Neuronal stem cell (in vitro differentiated cells): ENCODE results near the gene COPS4.
"Not testable (repeated sequence)": the region's sequence is repeated elsewhere in the genome, so short reads cannot be mapped to it uniquely, and the experiment has no call there.

Source experiments
- DNase-seq: peaks from one replicate; pipeline ENCODE4 v3.0.0-alpha.2; 2013; ENCODE audit warnings: low spot score
- H2AFZ ChIP-seq: one replicate; pipeline ENCODE4 v1.6.1; 2013; ENCODE audit warnings: mild to moderate bottlenecking, low read length, inconsistent platforms
- H2AK5ac ChIP-seq: 2 replicates; pipeline ENCODE4 v1.6.1; 2013; ENCODE audit warnings: low read depth, mild to moderate bottlenecking, inconsistent platforms, low read length, moderate library complexity, mixed read lengths
- H2BK120ac ChIP-seq: 2 replicates; pipeline ENCODE4 v1.6.1; 2013; ENCODE audit warnings: low read depth, mild to moderate bottlenecking, inconsistent platforms, low read length, moderate library complexity, mixed read lengths
- H2BK12ac ChIP-seq: one replicate; pipeline ENCODE4 v1.6.1; 2013; ENCODE audit warnings: low read length, inconsistent platforms
- H2BK15ac ChIP-seq: 2 replicates; pipeline ENCODE4 v1.6.1; 2013; ENCODE audit warnings: mild to moderate bottlenecking, low read length, inconsistent platforms, mixed read lengths
- H2BK5ac ChIP-seq: one replicate; pipeline ENCODE4 v1.6.1; 2013; ENCODE audit warnings: inconsistent platforms, mild to moderate bottlenecking, low read length, moderate library complexity
- H3K14ac ChIP-seq: one replicate; pipeline ENCODE4 v1.6.1; 2013; ENCODE audit warnings: low read length, inconsistent platforms
- H3K18ac ChIP-seq: 2 replicates; pipeline ENCODE4 v1.6.1; 2013; ENCODE audit warnings: low read length, inconsistent platforms
- H3K23ac ChIP-seq: 2 replicates; pipeline ENCODE4 v1.6.1; 2013; ENCODE audit warnings: low read depth, mild to moderate bottlenecking, mixed read lengths, low read length, inconsistent platforms; ENCODE audit not compliant: poor library complexity
- H3K27ac ChIP-seq: replicated peaks from 3 replicates; pipeline ENCODE4 v1.5.1; 2013; ENCODE audit warnings: low read length, inconsistent platforms
- H3K27me3 ChIP-seq, 3 experiments: 2 replicates each; pipeline ENCODE4 v1.6.1; 2013; ENCODE audit warnings: low read length in 3 of 3, mild to moderate bottlenecking in 2 of 3, inconsistent platforms in 1 of 3, low read depth in 1 of 3, mixed read lengths in 1 of 3, moderate library complexity in 1 of 3; ENCODE audit not compliant: control insufficient read depth in 3 of 3, insufficient read depth in 3 of 3
- H3K36me3 ChIP-seq, 2 donors: replicated peaks in 1 of 2; 2 replicates each; pipeline ENCODE4 v1.6.1; 2013; ENCODE audit warnings: low read length in 2 of 2; ENCODE audit not compliant: control insufficient read depth in 2 of 2, insufficient read depth in 2 of 2
- H3K4ac ChIP-seq: 2 replicates; pipeline ENCODE4 v1.6.1; 2013; ENCODE audit warnings: inconsistent platforms, mild to moderate bottlenecking, low read length, moderate library complexity
- H3K4me1 ChIP-seq, 2 donors: 1 replicate in 1 of 2; 2 replicates in 1 of 2; pipeline ENCODE4 v1.6.1; 2013; ENCODE audit warnings: low read length in 2 of 2, low read depth in 1 of 2; ENCODE audit not compliant: control insufficient read depth in 2 of 2, insufficient read depth in 1 of 2
- H3K4me2 ChIP-seq: one replicate; pipeline ENCODE4 v1.6.1; 2013; ENCODE audit warnings: mild to moderate bottlenecking, low read length, inconsistent platforms; ENCODE audit not compliant: insufficient read depth, poor library complexity, severe bottlenecking
- H3K4me3 ChIP-seq, 2 donors: 2 replicates each; pipeline ENCODE4 v1.5.1; 2013; ENCODE audit warnings: low read length in 2 of 2, mild to moderate bottlenecking in 2 of 2, inconsistent platforms in 1 of 2, moderate library complexity in 1 of 2
- H3K79me1 ChIP-seq: one replicate; pipeline ENCODE4 v1.6.1; 2013; ENCODE audit warnings: low read depth, mild to moderate bottlenecking, inconsistent platforms, low read length, moderate library complexity
- H3K9ac ChIP-seq: one replicate; pipeline ENCODE4 v1.6.1; 2013; ENCODE audit warnings: mild to moderate bottlenecking, low read depth, low read length, inconsistent platforms; ENCODE audit not compliant: poor library complexity
- H3K9me3 ChIP-seq, 2 donors: replicated peaks in 1 of 2; 2 replicates each; pipeline versions ENCODE3 to v1.6.1; 2013; ENCODE audit warnings: low read length in 2 of 2, mild to moderate bottlenecking in 2 of 2, inconsistent platforms in 1 of 2, low read depth in 1 of 2, mixed read lengths in 1 of 2, moderate library complexity in 1 of 2; ENCODE audit not compliant: control insufficient read depth in 2 of 2, insufficient read depth in 1 of 2
- H4K8ac ChIP-seq: one replicate; pipeline ENCODE4 v1.6.1; 2013; ENCODE audit warnings: low read depth, mild to moderate bottlenecking, inconsistent platforms, low read length, moderate library complexity
- H4K91ac ChIP-seq: one replicate; pipeline ENCODE4 v1.6.1; 2013; ENCODE audit warnings: low read length, low read depth, mild to moderate bottlenecking, inconsistent platforms; ENCODE audit not compliant: poor library complexity
- WGBS, 2 donors: extraction: QIAGEN DNeasy Blood & Tissue Kit; methylation state at CpG; one replicate each; pipeline ENCODE4 v1.1.7; 2013; ENCODE audit warnings: missing lambda C conversion rate in 2 of 2, mixed read lengths in 1 of 2; ENCODE audit not compliant: insufficient read length in 2 of 2, insufficient replicate concordance in 1 of 2; ENCODE audit errors: extremely low coverage in 2 of 2; 5-methylcytosine and 5-hydroxymethylcytosine counted together

The COPS4 gene

DNA sequence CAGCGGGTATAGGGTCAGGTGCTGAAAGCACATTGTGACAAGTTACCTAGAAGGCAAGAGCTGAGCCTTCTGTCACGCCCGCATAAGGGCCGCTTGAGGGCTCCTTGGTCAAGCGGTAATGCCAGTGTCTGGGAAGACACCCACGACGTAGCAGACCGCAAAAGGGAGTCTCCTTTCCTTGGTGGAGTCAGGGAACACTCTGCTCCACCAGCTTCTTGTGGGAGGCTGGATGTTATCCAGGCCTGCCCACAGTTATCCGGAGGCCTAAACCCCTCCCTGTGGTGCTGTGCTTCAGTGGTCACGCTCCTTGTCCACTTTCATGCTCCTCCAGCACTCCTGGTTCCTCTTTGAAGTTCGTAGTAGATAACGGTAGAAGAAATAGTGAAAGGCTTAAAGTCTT is 50.0 kb downstream of the COPS4 start:
- not testable (repeated sequence) for H2AFZ ChIP-seq, H3K4me2 ChIP-seq, H2BK5ac ChIP-seq, H3K4ac ChIP-seq, H3K4me1 ChIP-seq, H4K8ac ChIP-seq, H3K18ac ChIP-seq, H3K23ac ChIP-seq, H4K91ac ChIP-seq, DNase-seq, H2AK5ac ChIP-seq, H3K9ac ChIP-seq, H3K4me3 ChIP-seq, H3K14ac ChIP-seq, H3K27ac ChIP-seq, H2BK15ac ChIP-seq, H3K79me1 ChIP-seq, H3K36me3 ChIP-seq, H2BK120ac ChIP-seq, H3K27me3 ChIP-seq, H3K9me3 ChIP-seq, H2BK12ac ChIP-seq
- WGBS, 2 donors: no CpG with 5 or more reads among the region's 12 CpGs

- Histone ChIP-seq H3K27me3 (peaks cover 0 to 22% (median 0%) of the 10 kb centered on the region in 3 experiments), H3K79me1 (no peaks in the 10 kb centered on the region), H3K9ac (no peak overlapping the region), H3K4me3 (no peak overlapping the region), H4K91ac (no peak overlapping the region), H3K23ac (no peak overlapping the region), H2BK120ac (no peak overlapping the region), H3K4ac (no peak overlapping the region), H3K4me2 (no peak overlapping the region), H4K8ac (no peak overlapping the region), H3K36me3 (no peaks in the 10 kb centered on the region), H2BK5ac (no peak overlapping the region), H2AFZ (no peak overlapping the region), H2BK15ac (no peak overlapping the region), H3K14ac (no peak overlapping the region), H2AK5ac (no peak overlapping the region), H3K9me3 (no peaks in the 10 kb centered on the region), H3K4me1 (no peaks in the 10 kb centered on the region), H3K27ac (no peak overlapping the region), H3K18ac (no peak overlapping the region), H2BK12ac (no peak overlapping the region)
- no peak for DNase-seq
- no CpG with 5 or more reads among the region's 2 CpGs for WGBS, 2 donors
Observed at GRCh38 chr4:83089410-83090157, 54.6 kb downstream of the COPS4 start.

DNA sequence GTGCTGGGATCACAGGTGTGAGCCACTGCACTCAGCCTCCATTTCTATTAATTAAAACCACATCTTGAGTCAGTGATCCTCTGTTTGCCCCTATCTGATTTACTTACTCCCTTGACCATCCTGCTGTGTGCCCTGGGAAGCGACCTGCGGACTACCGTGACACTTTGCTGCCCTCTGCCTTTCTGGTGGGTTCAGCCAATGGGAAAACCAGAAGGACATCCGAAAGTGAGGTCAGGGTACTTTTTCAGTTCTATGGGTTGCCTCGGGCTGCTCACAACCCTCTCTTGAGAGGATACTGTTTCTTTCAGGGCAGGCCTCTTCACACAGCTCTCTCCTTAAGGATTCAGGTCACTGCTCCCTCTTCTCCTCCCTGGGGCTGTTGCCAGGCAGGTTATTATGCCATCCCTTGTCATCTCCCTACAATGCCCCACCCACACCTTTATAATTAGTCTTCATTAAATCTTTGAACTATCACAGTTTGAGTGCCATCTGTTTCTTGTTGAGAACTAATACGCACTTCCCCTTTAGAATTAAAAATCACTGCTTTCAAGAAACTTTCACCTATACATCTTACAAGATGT is 58.2 kb downstream of the COPS4 start:
- Histone ChIP-seq H3K4me3 (no peak overlapping the region), H2BK5ac (no peak overlapping the region), H4K91ac (no peak overlapping the region), H2BK12ac (no peak overlapping the region), H2AFZ (no peak overlapping the region), H3K27me3 (peaks cover 0 to 47% (median 0%) of the 10 kb centered on the region in 3 experiments), H2AK5ac (no peak overlapping the region), H3K4me1 (no peaks in the 10 kb centered on the region), H3K27ac (no peak overlapping the region), H3K4me2 (no peak overlapping the region), H3K14ac (no peak overlapping the region), H3K4ac (no peak overlapping the region), H3K18ac (no peak overlapping the region), H3K9me3 (no peaks in the 10 kb centered on the region), H3K23ac (no peak overlapping the region), H3K79me1 (no peaks in the 10 kb centered on the region), H2BK15ac (no peak overlapping the region), H3K9ac (no peak overlapping the region), H3K36me3 (no peaks in the 10 kb centered on the region), H4K8ac (no peak overlapping the region), H2BK120ac (no peak overlapping the region)
- no CpG with 5 or more reads among the region's 6 CpGs for WGBS, 2 donors
- no peak for DNase-seq

DNA sequence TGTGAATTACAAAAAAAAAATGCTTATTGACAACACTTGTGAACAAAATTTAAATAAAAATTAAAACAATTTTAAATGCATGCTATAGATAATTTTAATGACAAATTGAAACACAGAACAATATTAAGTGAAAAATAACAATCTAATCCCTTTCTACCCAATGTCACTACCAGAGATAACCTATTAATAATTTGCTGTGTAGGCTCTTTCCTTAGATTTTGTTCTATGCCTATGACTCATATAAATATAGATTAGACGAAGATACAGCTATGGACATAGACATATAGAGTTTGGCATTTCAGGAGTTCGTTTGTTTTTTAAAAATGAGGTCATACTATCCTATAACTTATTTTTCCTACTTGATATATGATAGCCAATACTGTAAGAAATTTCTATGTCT is 61.4 kb downstream of the COPS4 start:
- Histone ChIP-seq H3K4me3 (no peak overlapping the region), H3K23ac (no peak overlapping the region), H4K8ac (no peak overlapping the region), H3K9ac (no peak overlapping the region), H2BK15ac (no peak overlapping the region), H2BK120ac (no peak overlapping the region), H3K27ac (no peak overlapping the region), H3K9me3 (no peaks in the 10 kb centered on the region), H3K14ac (no peak overlapping the region), H3K4me2 (no peak overlapping the region), H3K4ac (no peak overlapping the region), H3K4me1 (no peaks in the 10 kb centered on the region), H3K36me3 (no peaks in the 10 kb centered on the region), H3K79me1 (no peaks in the 10 kb centered on the region), H4K91ac (no peak overlapping the region), H2AK5ac (no peak overlapping the region), H2BK12ac (no peak overlapping the region), H3K18ac (no peak overlapping the region), H2BK5ac (no peak overlapping the region), H3K27me3 (peaks cover 0 to 45% (median 0%) of the 10 kb centered on the region in 3 experiments), H2AFZ (no peak overlapping the region)
- DNase-seq: no peak
- WGBS, 2 donors: no CpG with 5 or more reads among the region's 2 CpGs
